K562 (cell line): Measurements from ENCODE around the gene PDE5A.

Experiments
- CC2D1A ChIP-seq: fragments of 450-650 bp; IDR thresholded peaks from 2 replicates; pipeline ENCODE4 v1.6.1; 2017; ENCODE audit warnings: mild to moderate bottlenecking
- CTCF ChIP-seq, 3 experiments: IDR thresholded peaks in 2 of 3; conservative IDR thresholded peaks in 1 of 3; 2 replicates each; pipeline ENCODE4 v1.5.1; 2011 to 2012; ENCODE audit warnings: low read length in 3 of 3, mild to moderate bottlenecking in 3 of 3, control low read depth in 2 of 3, improper control_type of control experiment in 1 of 3, inconsistent platforms in 1 of 3, low read depth in 1 of 3, mixed read lengths in 1 of 3, moderate library complexity in 1 of 3; ENCODE audit not compliant: insufficient read depth in 2 of 3
- POLR2A ChIP-seq: fragments of 450-650 bp; conservative IDR thresholded peaks from 2 replicates; pipeline ENCODE4 v1.6.1; 2016

- TF ChIP-seq POLR2A (no peak), CC2D1A (no peak), CTCF (IDR thresholded peaks at IDR 0.05 in 2 of 3, conservative IDR thresholded peaks at IDR 0.05 in 1 of 3; ENCODE audit: insufficient read depth in 2 of 3, low read depth in 1 of 3, low read length in 3 of 3) (no peak)
These were observed 110.2 kb downstream of the PDE5A start for GRCh38 chr4:119518230-119518892.
